Measurements from ENCODE around the gene PMM2.

- TF ChIP-seq POLR2A (IDR thresholded peaks at IDR 0.05) (peak; percentile 57 to 81), CTCF (IDR thresholded peaks at IDR 0.05) (no peak)
Observed at GRCh38 chr16:8868416-8869211, 71.0 kb downstream of the PMM2 start, which contains the start of gene CARHSP1.

Measured in adrenal gland (tissue), 5 donors.